HEK293 (cell line): ENCODE data around the gene DGKZ.

ENCODE experiments used
- CTCF ChIA-PET: fragments of 350-600 bp; formaldehyde crosslinking; extraction: SDS; loops from one replicate; lab custom pipeline; 2021; ENCODE audit warnings: antibody characterized with exemption; lab: Yijun Ruan, JAX
- POLR2A ChIA-PET: fragments of 300-600 bp; formaldehyde crosslinking; extraction: SDS; loops from one replicate; lab custom pipeline; 2020; ENCODE audit warnings: antibody characterized with exemption, inconsistent platforms; lab: Yijun Ruan, JAX
- H3K27ac ChIP-seq: fragments of 200-500 bp; sonication (Bioruptor generic); 2 replicates; pipeline ENCODE4 v1.5.1; 2014; ENCODE audit warnings: low read depth, low read length, control low read depth, inconsistent platforms; ENCODE audit errors: extremely low read depth
- H3K36me3 ChIP-seq, 2 experiments: fragments of 200-500 bp in 1 of 2; sonication (Bioruptor generic) in 1 of 2; 1 replicate in 1 of 2; 2 replicates in 1 of 2; pipeline ENCODE4 v1.5.1; 2014 to 2017; ENCODE audit warnings: inconsistent platforms in 2 of 2, low read length in 2 of 2; ENCODE audit not compliant: control insufficient read depth in 2 of 2, insufficient read depth in 1 of 2
- H3K4me1 ChIP-seq: fragments of 200-500 bp; sonication (Bioruptor generic); 2 replicates; pipeline ENCODE4 v1.5.1; 2014; ENCODE audit warnings: mild to moderate bottlenecking, low read length, inconsistent platforms; ENCODE audit not compliant: control insufficient read depth, insufficient read depth
- H3K4me3 ChIP-seq: 2 replicates; pipeline ENCODE4 v1.5.1; 2011; ENCODE audit warnings: low read depth, mild to moderate bottlenecking, control low read depth, low read length, moderate library complexity
- H3K9me3 ChIP-seq: fragments of 200-500 bp; sonication (Bioruptor generic); 2 replicates; pipeline ENCODE4 v1.5.1; 2014; ENCODE audit warnings: low read depth, low read length, inconsistent platforms; ENCODE audit not compliant: control insufficient read depth, insufficient read depth
- GLIS1 ChIP-seq: fragments of 450-650 bp; formaldehyde crosslinking; IDR thresholded peaks from 2 replicates; pipeline ENCODE4 v1.5.1; 2016; ENCODE audit warnings: missing biosample characterization, missing genetic modification characterization
- HOXD13 ChIP-seq: sonication (generic); formaldehyde crosslinking; IDR thresholded peaks from 2 replicates; pipeline ENCODE4 v1.8.0; 2022; ENCODE audit warnings: missing genetic modification reagents, borderline replicate concordance
- ZBTB21 ChIP-seq: fragments of 450-650 bp; formaldehyde crosslinking; IDR thresholded peaks from 2 replicates; pipeline ENCODE4 v1.5.1; 2017; ENCODE audit warnings: missing biosample characterization, missing genetic modification characterization
- ZNF354C ChIP-seq: fragments of 450-650 bp; formaldehyde crosslinking; IDR thresholded peaks from 2 replicates; pipeline ENCODE4 v1.5.1; 2016; ENCODE audit warnings: missing biosample characterization, missing genetic modification characterization, low read depth, borderline replicate concordance
- ZNF366 ChIP-seq: fragments of 450-650 bp; formaldehyde crosslinking; conservative IDR thresholded peaks from 2 replicates; pipeline ENCODE4 v1.5.1; 2016; ENCODE audit warnings: missing biosample characterization, missing genetic modification characterization
- ZNF37A ChIP-seq: fragments of 450-650 bp; IDR thresholded peaks from 2 replicates; pipeline ENCODE4 v1.5.1; 2018; ENCODE audit warnings: missing biosample characterization, missing genetic modification characterization
- ZNF423 ChIP-seq: fragments of 450-650 bp; formaldehyde crosslinking; IDR thresholded peaks from 2 replicates; pipeline ENCODE4 v1.5.1; 2016; ENCODE audit warnings: missing biosample characterization, missing genetic modification characterization
- ZNF514 ChIP-seq: fragments of 450-650 bp; formaldehyde crosslinking; IDR thresholded peaks from 2 replicates; pipeline ENCODE4 v1.5.1; 2016; ENCODE audit warnings: missing biosample characterization, missing genetic modification characterization
- ZNF530 ChIP-seq: fragments of 450-650 bp; formaldehyde crosslinking; IDR thresholded peaks from 2 replicates; pipeline ENCODE4 v1.5.1; 2016; ENCODE audit warnings: low read depth, missing biosample characterization, missing genetic modification characterization
- ZNF664 ChIP-seq: fragments of 450-650 bp; formaldehyde crosslinking; IDR thresholded peaks from 2 replicates; pipeline ENCODE4 v1.5.1; 2016; ENCODE audit warnings: missing biosample characterization, missing genetic modification characterization
- ZNF777 ChIP-seq: fragments of 450-650 bp; formaldehyde crosslinking; IDR thresholded peaks from 2 replicates; pipeline ENCODE4 v1.5.1; 2017; ENCODE audit warnings: missing biosample characterization, missing genetic modification characterization, borderline replicate concordance
- ZSCAN30 ChIP-seq: fragments of 450-650 bp; IDR thresholded peaks from 2 replicates; pipeline ENCODE4 v1.5.1; 2018; ENCODE audit warnings: missing biosample characterization, mild to moderate bottlenecking, missing genetic modification characterization, moderate library complexity
- TF ChIP-seq, protein P1 (sequence below): fragments of 450-650 bp; formaldehyde crosslinking; IDR thresholded peaks from 2 replicates; pipeline ENCODE4 v1.5.1; 2016; ENCODE audit warnings: missing biosample characterization, missing genetic modification characterization
- TF ChIP-seq, protein P2 (sequence below): fragments of 450-650 bp; formaldehyde crosslinking; IDR thresholded peaks from 2 replicates; pipeline ENCODE4 v1.5.1; 2016; ENCODE audit warnings: missing biosample characterization, missing genetic modification characterization

Gene DGKZ

DNA sequence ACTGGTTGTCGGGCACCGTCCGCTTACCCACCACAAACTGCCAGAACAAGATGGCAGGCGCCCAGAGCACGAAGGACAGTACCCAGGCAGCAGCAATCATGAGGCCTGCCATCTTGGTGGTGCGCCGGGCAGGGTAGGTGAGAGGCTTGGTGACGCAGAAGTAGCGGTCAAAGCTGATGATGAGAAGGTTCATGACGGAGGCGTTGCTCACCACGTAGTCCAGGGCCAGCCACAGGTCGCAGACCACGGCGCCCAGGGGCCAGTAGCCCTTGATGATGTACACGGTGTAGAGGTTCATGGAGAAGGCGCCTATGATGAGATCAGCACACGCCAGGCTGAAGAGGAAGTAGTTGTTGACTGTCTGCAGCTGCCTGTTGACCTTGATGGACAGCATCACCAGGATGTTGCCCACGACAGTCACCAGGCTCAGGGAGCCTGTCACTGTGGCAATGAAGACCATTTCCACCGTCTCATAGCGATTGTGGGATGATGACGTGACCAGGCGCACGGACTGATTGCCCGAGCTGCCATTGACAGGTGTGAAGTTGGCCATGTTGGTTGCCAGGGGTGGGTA lies 38.8 kb downstream of the DGKZ start:
- ChIA-PET POLR2A (no interaction called here), CTCF (interaction anchor here (0.7 to 2.3 kb wide), 2 partner anchors 8 to 34 kb away, joined by 5 to 6 read pairs; no protein-coding TSS in a partner anchor)
- Histone ChIP-seq H3K4me3 (no peak overlapping the region), H3K9me3 (no peaks in the 10 kb centered on the region), H3K4me1 (no peaks in the 10 kb centered on the region), H3K36me3 (peaks cover 0 to 14% of the 10 kb centered on the region in 2 experiments; a peak in 1 of 3 replicates), H3K27ac (no peak overlapping the region)
- TF ChIP-seq ZBTB21 (tag by site-specific recombination) (no peak), HOXD13 (CRISPR knock-in tag) (no peak), ZNF777 (tag by site-specific recombination) (no peak), ZSCAN30 (tag by site-specific recombination) (no peak), ZNF366 (no peak), ZNF530 (no peak), ZNF354C (tag by site-specific recombination) (no peak), ZNF37A (tag by site-specific recombination) (no peak)

DNA sequence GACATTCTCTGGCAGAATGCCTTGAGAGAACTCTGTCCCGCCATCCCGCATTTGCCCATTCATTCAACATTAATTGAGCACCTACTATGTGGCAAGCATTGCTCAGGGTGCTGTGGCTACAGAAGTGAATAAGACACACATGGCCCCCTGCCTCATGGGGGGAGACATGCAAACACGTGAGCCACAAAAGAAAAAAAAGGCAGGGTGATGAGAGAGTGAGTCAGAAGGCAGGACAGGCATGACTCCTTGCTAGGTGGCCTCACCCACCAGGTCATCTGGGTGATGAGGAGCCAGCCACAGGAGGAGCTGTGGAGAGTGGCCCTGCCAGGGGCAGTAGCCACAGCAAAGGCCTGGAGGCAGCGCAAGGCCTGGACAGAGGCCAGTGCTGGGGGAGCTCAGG lies 39.4 kb downstream of the DGKZ start:
- ChIA-PET CTCF (interaction anchor here (0.6 to 4.1 kb wide), 5 partner anchors 9 to 151 kb away, joined by 3 to 56 read pairs (median 6); no protein-coding TSS in a partner anchor), POLR2A (no interaction called here)

DNA sequence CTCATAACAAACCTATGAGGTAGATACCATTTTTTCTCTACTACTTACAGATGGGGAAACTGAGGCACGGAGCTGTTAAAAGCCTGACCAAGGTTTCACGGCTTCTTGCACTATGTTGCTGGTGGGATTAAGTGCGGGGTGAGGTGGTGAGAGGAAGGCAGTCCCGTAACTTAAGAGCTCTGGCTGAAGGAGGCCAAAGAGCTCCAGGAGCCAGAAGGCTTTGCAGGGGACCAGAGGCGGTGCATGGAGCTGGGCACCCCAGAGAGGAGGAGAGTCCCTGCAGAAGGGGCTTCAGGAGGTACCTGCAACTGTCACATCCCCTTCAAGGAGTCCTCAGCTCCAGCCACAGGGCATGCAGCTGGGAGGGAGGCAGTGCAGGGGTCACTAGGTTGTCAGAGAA lies 40.2 kb downstream of the DGKZ start:
- TF ChIP-seq, protein P1, sequence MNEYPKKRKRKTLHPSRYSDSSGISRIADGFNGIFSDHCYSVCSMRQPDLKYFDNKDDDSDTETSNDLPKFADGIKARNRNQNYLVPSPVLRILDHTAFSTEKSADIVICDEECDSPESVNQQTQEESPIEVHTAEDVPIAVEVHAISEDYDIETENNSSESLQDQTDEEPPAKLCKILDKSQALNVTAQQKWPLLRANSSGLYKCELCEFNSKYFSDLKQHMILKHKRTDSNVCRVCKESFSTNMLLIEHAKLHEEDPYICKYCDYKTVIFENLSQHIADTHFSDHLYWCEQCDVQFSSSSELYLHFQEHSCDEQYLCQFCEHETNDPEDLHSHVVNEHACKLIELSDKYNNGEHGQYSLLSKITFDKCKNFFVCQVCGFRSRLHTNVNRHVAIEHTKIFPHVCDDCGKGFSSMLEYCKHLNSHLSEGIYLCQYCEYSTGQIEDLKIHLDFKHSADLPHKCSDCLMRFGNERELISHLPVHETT (tag by site-specific recombination) = no peak
- TF ChIP-seq GLIS1 (tag by site-specific recombination) (peak; percentile 66; the same call in 1 of the 2 replicates), ZNF514 (tag by site-specific recombination) (no peak)
- ChIA-PET CTCF (interaction anchor here (0.6 to 4.1 kb wide), 8 partner anchors 36 to 522 kb away, joined by 3 to 56 read pairs (median 4); no protein-coding TSS in a partner anchor), POLR2A (no interaction called here)
- peaks cover 0 to 14% of the 10 kb centered on the region in 2 experiments; a peak in 1 of 3 replicates for H3K36me3 ChIP-seq
- H3K4me3 ChIP-seq = no peak overlapping the region
- no peaks in the 10 kb centered on the region for H3K4me1 ChIP-seq
- H3K27ac ChIP-seq = no peak overlapping the region
- H3K9me3 ChIP-seq = no peaks in the 10 kb centered on the region

More for the DNA sequence above, 39.4 kb downstream of the DGKZ start:
- Histone ChIP-seq H3K4me3 (no peak overlapping the region), H3K9me3 (no peaks in the 10 kb centered on the region), H3K27ac (no peak overlapping the region), H3K4me1 (no peaks in the 10 kb centered on the region), H3K36me3 (peaks cover 0 to 14% of the 10 kb centered on the region in 2 experiments; a peak in 1 of 3 replicates)
- TF ChIP-seq, protein P2, sequence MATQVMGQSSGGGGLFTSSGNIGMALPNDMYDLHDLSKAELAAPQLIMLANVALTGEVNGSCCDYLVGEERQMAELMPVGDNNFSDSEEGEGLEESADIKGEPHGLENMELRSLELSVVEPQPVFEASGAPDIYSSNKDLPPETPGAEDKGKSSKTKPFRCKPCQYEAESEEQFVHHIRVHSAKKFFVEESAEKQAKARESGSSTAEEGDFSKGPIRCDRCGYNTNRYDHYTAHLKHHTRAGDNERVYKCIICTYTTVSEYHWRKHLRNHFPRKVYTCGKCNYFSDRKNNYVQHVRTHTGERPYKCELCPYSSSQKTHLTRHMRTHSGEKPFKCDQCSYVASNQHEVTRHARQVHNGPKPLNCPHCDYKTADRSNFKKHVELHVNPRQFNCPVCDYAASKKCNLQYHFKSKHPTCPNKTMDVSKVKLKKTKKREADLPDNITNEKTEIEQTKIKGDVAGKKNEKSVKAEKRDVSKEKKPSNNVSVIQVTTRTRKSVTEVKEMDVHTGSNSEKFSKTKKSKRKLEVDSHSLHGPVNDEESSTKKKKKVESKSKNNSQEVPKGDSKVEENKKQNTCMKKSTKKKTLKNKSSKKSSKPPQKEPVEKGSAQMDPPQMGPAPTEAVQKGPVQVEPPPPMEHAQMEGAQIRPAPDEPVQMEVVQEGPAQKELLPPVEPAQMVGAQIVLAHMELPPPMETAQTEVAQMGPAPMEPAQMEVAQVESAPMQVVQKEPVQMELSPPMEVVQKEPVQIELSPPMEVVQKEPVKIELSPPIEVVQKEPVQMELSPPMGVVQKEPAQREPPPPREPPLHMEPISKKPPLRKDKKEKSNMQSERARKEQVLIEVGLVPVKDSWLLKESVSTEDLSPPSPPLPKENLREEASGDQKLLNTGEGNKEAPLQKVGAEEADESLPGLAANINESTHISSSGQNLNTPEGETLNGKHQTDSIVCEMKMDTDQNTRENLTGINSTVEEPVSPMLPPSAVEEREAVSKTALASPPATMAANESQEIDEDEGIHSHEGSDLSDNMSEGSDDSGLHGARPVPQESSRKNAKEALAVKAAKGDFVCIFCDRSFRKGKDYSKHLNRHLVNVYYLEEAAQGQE (tag by site-specific recombination) = no peak
- TF ChIP-seq ZNF423 (tag by site-specific recombination) = no peak
- peak; percentile 68 for TF ChIP-seq ZNF664
- TF ChIP-seq, all 188 proteins: peak for 1
